NCI-H146 treated with DMSO at 0.1 percent for 48 hours (cell line): ENCODE data around the gene RBCK1.
"Not testable (repeated sequence)": the region's sequence is repeated elsewhere in the genome, so short reads cannot be mapped to it uniquely, and the experiment has no call there.

Experiments
- DNase-seq: peaks from one replicate; lab custom pipeline; 2025; ENCODE audit not compliant: unreplicated experiment; lab: John Stamatoyannopoulos, UW

RBCK1 gene

DNA sequence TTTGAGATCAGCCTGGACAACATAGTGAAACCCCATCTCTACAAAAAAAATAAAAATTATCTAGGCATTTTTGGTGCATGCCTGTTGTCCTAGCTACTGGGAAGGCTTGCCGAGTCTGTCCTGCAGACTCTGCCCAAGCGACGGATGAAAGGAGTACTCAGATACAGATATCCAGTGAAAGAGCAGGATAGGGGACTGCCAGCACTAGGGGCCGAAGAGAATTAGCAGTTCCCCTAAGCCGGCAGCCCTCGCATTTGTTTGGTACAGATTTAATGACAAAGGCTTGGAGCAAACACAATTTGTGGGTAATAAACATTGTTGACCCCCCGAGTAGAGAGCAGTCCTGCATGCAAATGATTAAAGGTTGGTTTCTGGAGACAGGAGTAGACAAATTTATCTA, 59.7 kb downstream of the RBCK1 start:
- DNase-seq = no peak

DNA sequence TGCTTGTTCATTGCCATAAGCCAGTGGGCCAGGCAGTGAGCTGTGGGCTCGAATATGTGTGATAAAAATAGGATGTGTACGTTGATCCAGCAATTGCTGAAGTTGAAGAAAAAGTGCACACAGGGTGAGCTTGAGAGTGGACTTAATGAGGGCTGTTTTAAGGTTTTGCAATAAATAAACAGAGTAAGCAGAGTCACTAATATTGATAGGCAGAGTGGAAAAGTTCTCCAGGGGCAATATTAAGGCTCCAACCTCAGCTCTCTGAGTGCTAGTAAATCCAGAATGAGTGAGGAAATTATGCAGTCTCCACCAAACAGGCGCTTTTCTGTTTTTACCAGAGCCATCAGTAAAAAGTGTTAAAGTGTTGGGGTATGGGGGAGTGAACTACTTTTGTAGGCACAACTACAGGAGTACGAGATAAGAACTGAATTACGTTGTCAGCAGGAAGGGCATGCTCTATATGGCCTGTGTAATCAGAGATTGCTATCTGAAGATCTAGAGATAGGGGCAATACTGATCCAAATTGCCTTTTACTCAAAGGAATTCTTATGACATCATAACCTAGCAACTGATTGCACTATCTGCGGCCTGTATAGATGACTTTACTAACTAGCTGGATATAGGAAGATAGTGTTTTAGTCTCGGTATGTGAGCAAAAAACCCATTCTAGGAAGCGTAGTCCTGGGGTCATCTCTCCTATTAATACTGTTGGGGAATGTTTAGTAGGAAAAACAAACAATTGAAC, 61.8 kb downstream of the RBCK1 start:
- DNase-seq = no peak

DNA sequence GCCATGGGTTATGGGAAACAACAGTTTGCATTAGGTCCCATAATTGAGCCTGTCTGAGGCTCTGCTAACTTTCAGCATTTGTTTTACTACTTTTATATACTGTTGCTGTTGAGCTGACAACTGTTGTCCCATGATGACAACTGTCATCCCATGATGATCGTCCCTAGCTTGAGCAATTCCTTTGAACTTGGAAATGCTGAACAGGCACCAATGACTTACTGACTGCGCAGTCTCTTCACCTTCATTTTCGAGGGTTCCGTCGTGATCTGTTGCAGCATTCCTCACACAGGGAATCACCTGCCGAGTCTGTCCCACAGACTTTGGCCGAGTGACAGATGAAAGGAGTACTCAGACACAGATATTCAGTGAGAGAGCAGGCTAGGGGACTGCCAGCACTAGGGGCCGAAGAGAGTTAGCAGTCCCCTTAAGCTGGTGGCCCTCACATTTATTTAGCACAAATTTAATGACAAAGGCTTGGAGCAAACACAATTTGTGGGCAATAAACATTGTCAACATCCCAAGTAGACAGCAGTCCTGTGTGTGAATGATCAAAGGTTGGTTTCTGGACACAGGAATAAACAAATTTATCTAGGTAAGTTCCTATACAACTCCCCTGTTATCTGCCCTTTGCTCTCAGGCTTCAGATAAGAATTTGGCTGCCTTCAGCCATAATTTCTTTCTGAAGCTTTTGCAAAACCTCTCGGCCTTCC, 64.2 kb downstream of the RBCK1 start:
- DNase-seq = no peak

DNA sequence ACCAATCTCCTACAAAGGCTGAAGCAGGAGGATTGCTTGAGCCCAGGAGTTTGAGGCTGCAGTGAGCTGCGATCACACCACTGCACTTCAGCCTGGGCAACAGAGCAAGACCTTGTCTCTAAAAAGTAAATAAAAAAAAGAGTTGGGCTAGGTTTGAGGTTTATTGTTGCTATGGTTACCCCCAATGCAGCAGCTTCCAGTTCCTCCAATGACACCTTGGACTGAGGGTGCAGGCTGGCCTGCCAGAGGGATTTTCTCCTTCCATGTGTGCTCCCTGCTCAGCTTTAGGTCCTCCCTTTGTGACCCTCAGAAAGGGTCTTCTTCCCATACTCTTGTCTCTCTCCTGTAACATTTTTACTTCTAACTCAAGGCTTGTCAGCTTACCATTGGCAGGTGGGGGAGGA, 64.8 kb downstream of the RBCK1 start:
- no peak for DNase-seq

DNA sequence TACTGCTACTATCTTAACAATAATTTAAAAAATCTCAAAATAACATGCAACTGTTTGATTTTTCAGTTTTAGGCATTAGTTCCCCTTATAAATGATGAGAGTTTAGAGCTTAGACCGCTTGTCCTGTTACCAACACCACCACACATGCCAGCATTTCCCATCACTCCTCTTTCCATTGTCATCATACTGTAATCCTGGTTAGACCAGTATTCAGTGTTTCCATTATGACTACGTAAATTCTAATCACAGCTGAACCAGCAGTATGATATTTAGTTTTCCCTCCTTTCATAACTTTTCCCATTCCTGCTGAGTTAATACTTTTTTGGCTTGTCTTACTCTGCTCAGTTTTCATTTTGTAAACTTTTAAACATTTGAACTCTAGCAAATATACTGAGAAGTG, 66.5 kb downstream of the RBCK1 start:
- DNase-seq = no peak

DNA sequence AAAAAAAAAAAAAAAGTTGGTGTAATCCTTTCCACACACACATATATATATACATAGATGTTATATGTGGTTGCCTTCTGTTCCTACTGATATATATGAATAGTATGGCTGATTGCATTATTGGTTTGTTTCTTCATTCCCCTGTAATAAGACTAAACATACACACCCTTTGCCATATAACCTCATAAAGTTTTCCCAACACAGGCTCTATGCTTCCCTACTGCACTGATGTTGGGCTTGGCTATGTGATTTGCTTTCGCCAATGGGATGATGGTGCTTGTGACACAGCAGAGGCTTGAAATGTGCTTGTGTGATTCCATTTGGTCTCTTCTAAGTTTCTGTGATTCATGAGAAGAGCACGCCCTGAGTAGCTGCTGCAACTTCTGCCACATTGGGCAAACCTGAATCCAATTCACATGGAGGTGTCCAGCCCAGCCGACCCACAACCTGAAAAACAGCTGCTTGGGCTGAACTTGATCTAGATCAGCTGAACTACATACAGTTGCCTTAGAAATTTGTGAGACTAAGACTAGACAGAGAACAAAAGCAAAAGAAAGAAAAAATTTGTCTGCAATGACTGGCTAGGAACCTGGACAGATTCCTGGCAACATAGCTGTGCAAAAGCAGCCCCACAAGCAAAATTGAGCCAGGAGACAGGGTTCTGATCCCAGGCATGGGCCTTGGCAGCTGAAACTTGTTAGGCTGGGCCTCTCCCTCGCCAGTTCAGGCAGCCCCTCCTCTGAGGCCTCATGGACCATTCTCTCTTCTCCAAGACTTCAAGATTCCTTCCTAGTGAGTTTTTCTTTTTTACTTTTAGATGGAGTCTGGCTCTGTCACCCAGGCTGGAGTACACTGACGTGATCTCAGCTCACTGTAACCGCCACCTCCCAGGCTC, 67.6 kb downstream of the RBCK1 start:
- DNase-seq = no peak

DNA sequence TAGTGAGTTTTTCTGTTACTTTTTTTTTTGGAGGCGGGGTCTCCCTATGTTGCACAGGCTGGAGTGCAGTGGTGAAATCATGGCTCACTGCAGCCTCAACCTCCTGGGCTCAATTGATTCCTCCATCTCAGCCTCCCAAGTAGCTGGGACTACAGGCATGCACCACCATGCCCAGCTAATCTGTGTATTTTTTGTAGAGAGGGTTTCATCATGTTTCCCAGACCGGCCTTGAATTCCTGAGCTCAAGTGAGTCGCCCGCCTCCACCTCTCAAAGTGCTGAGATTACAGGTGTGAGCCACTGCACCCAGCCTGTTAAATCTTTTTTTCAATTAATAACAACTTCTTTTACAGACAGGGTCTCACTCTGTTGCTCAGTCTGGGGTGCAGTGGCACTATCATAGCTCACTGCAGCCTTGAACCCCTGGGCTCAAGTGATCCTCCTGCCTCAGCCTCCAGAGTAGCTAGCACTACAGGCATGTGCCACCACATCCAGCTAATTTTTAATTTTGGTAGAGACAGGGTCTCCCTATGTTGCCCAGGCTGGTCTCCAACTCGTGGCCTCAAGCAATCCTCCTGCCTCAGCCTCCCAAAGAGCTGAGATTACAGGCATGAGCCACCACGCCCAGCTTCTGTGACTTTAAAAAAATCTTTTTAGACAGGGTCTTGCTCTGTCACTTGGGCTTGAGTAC, 68.6 kb downstream of the RBCK1 start:
- not testable (repeated sequence) for DNase-seq

DNA sequence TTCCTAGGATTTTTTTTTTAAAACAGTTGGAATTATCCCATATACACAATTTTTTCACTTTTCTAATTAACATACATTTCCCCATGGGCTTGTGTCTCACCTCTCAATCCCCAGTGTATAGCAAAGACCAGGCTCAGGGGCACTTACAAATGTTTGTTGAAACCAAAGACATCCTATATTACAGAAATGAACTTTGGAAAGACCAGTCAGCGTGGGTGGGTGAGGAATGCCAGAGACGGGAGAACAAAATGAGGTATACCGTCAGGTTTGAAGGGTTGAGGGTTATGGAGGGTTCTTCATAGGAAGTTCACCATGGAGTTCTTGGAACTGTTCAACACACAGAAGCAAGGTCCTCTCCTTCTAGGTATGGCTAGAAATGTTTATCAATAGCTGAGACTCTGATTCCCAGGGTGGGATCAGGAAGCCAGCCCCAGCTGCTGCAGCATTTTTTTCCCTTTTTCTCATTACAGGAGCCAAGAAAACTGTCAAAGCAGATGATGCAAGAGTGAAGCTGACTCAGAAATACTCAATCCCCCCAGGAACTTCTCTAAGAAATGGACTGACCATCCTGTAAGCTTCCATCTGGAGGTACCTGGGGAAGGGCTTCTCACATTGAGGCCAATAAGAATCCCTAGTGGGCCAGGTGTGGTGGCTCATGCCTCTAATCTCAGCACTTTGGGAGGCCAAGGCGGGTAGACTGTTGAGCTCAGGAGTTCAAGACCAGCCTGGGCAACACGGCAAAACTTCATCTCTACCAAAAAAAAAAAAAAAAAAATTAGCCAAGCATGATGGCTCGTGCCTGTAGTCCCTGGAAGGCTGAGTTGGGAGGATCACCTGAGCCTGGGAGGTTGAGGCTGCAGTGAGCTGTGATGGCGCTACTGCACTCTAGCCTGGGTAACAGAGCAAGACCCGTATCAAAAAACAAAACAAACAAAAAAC, 70.2 kb downstream of the RBCK1 start:
- DNase-seq = no peak

DNA sequence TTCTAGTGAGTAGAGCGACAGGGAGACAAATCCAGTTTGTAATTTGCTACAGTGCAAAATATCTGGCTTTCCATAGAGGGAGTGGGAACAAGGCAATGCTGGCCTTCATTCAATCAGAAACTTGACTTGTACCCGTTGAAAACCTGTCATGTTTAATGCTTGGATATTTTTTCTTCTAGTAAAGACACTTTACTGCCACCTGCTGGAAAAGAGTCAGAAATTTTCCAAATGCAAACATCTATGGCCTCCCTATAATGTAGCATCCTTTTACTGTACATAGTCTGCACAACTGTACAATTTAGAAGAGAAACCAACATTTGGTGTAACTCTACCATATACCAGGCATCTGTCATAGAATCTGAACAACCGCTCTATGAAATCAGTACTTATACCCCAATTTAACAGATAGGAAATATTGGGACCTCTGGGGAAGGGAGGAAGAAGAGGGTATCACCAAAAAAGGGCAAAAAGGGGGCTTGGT, 70.9 kb downstream of the RBCK1 start:
- DNase-seq = peak; percentile 22

DNA sequence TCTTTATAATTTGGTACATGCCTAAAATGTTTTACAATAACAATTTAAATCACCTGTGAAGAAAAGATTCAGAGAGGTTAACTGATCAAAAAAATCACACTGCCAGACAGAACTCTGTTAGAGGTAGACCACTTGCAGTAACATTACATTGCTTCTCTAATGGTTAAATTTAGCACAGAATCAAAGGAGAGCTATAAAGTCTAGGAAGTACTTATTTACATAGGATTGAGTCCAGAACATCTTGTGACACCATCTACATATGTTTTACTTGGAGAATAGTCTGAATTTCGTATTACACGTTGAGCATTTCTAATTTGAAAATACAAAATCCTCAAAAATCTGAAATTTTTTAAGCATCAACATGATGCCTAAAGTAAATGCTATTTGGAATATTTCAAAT, 71.4 kb downstream of the RBCK1 start:
- DNase-seq = no peak

DNA sequence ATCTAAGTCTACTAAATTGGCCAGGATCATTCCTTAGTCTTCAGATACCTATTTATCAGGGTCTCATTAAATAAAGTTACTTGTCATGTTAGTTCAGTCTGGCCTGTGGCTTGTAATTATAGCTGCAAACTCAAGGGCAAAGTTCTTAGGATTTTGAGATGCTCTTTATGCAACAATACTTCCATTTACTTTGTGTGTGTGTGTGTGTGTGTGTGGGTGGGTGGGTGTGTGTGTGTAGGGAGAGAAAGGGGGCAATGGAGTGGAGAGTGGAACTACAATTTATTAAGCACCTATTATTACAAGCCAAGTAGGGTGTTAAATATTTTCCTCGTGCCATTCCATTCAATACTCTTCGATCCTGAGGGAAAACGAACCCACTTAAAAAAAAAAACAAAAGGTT, 71.9 kb downstream of the RBCK1 start:
- no peak for DNase-seq

DNA sequence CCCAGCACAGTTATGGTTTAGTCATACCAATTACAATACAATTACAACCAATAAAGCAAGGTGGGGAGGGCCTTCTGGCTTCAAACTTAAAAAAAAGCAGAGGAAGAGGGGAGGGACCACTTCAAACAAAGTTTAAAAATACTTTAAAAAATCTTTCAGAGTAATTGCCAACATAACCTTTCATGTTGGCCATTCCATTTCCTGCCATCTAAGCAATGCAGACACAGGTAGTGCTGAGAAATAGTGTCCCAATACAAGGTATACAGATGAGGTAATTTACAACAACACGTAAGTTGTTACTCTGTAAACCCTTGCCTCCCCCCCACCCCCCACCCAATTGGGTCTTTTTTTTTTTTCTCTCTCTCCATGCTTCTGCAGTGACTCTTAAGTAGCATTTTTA, 73.1 kb downstream of the RBCK1 start:
- DNase-seq = no peak
